GM03348 (cell line): ENCODE measurements around the gene HYAL4.
A peak's percentile ranks its signal among the peaks of the same experiment; 100 is the strongest.

Experiments used
- DNase-seq: peaks from one replicate; pipeline ENCODE4 v3.0.0; 2012; ENCODE audit warnings: low spot score

The HYAL4 gene

DNA sequence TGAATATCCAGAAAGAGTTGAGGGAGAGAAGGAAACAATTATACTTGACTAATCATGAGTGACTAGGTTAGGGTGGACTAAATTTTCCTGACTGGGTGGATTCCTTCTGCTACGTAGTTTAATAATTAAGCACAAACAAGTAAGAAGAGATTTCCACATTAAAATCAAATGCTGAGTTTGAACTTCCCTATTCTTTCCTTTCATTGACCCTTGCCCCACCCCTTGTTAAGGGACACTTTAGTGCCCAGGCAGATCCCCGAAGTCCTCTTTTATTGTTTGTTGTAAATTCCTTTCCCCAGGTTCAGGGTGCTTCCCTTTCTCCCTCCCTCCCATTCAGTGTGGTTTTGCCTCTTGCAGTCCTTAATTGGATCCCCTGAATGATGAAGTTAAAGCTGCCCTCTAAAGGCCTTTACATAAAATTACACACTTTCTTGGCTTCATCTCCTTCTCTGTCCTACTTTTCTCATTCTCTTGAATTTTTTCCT lies 71.3 kb downstream of the HYAL4 start:
- peak; percentile 3 for DNase-seq

GRCh38 chr7:123917878-123918277 lies 72.9 kb downstream of the HYAL4 start:
- DNase-seq = no peak

DNA sequence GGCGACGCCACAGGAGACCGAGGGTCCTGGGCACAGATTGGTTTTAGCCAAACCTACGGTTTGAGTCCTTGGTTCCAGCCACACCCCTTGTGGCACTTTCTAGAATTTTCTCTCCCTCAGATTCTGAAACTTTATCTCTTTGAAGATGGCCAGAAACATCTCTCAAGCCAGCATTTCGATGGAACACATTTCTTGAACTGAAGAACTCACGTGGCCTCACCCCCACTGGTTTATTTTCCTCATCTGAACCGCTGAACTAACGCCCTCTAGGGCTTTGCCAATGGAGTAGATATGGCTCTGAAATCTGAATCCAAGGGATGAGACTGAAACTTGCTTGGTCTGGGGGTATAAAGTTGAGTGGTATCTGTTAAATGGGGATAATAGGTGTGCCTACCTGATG lies 73.3 kb downstream of the HYAL4 start:
- DNase-seq = no peak

GRCh38 chr7:123923599-123923998 lies 78.6 kb downstream of the HYAL4 start:
- DNase-seq = no peak

GRCh38 chr7:123924941-123925340 lies 80.0 kb downstream of the HYAL4 start, which contains the start of gene SPAM1:
SPAM1 (plus strand) TSS chr7:123925241; CDS start chr7:123953571, 28,330 bp downstream.
- DNase-seq = no peak
